ENCODE measurements around the gene TEX101.
"Not testable (repeated sequence)": the region's sequence is repeated elsewhere in the genome, so short reads cannot be mapped to it uniquely, and the experiment has no call there.

The TEX101 gene

DNA sequence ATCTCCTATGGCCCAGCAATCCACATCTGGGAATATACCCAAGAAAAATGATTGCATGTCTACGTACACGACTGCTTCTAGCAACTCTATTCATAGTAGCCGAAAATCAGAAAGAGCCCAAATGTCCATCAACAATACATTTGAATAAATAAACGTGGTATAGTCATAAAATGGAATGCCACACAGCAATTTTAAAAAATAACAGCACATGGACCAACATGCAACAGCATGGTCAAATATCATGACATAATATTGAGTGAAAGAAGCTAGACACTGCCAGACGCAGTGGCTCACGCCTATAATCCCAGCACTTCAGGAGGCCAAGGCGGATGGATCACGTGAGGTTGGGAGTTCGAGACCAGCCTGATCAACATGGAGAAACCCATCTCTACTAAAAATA is 16.3 kb downstream of the TEX101 start:
- no peaks in the 10 kb centered on the region for H3K36me3 ChIP-seq (ENCODE audit: insufficient read depth, low read length)
- no peak overlapping the region for H3K27ac ChIP-seq
- DNase-seq (ENCODE audit: low read depth, low spot score), result no peak
- TF ChIP-seq EZH2 (IDR thresholded peaks at IDR 0.05) (no peak), POLR2AphosphoS5 (IDR thresholded peaks at IDR 0.05; ENCODE audit: borderline replicate concordance, low read depth, low read length) (no peak), FOXP2 (optimal IDR thresholded peaks at IDR 0.05; ENCODE audit: control extremely low read depth, extremely low read length, insufficient read depth) (no peak)
- no peak overlapping the region for H3K9ac ChIP-seq (ENCODE audit: insufficient read length)
- no peaks in the 10 kb centered on the region for H3K9me3 ChIP-seq (ENCODE audit: low read depth, low read length)
- H3K4me3 ChIP-seq, result no peak overlapping the region

- no peak for TF ChIP-seq POLR2AphosphoS5 (IDR thresholded peaks at IDR 0.05; ENCODE audit: borderline replicate concordance, low read depth, low read length)
- no peak for TF ChIP-seq EZH2 (IDR thresholded peaks at IDR 0.05)
- Histone ChIP-seq H3K4me3 (no peak overlapping the region), H3K27ac (no peak overlapping the region), H3K9me3 (ENCODE audit: low read depth, low read length) (no peaks in the 10 kb centered on the region), H3K36me3 (ENCODE audit: insufficient read depth, low read length) (no peaks in the 10 kb centered on the region), H3K9ac (ENCODE audit: insufficient read length) (no peak overlapping the region)
- DNase-seq (ENCODE audit: low read depth, low spot score), result no peak
These were observed 18.6 kb downstream of the TEX101 start for GRCh38 chr19:43433358-43433673.

DNA sequence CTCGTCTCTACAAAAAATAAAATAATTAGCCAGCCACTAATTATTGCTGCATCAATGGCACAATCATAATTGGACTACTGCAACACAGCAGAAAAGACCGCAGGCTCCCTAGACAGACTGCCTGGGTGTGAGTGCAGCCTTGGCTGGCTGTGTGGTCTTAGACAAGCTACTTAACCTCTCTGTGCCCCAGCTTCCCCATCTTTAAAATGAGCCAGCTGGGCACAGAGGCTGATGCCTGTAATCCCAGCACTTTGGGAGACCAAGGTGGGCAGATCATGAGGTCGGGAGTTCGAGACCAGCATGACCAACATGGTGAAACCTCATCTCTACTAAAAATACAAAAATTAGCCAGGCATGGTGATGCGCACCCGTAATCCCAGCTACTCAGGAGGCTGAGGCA is 19.0 kb downstream of the TEX101 start:
- H3K36me3 ChIP-seq (ENCODE audit: insufficient read depth, low read length), result no peaks in the 10 kb centered on the region
- no peak for TF ChIP-seq EZH2 (IDR thresholded peaks at IDR 0.05)
- TF ChIP-seq FOXP2 (optimal IDR thresholded peaks at IDR 0.05; ENCODE audit: control extremely low read depth, extremely low read length, insufficient read depth), result no peak
- no peak for TF ChIP-seq POLR2AphosphoS5 (IDR thresholded peaks at IDR 0.05; ENCODE audit: borderline replicate concordance, low read depth, low read length)
- H3K27ac ChIP-seq, result no peak overlapping the region
- no peak overlapping the region for H3K9ac ChIP-seq (ENCODE audit: insufficient read length)
- DNase-seq (ENCODE audit: low read depth, low spot score), result no peak
- no peak overlapping the region for H3K4me3 ChIP-seq
- no peaks in the 10 kb centered on the region for H3K9me3 ChIP-seq (ENCODE audit: low read depth, low read length)

GRCh38 chr19:43435775-43436174 is 21.1 kb downstream of the TEX101 start:
- H3K27ac ChIP-seq, result no peak overlapping the region
- no peaks in the 10 kb centered on the region for H3K9me3 ChIP-seq (ENCODE audit: low read depth, low read length)
- H3K4me3 ChIP-seq, result no peak overlapping the region
- TF ChIP-seq EZH2 (IDR thresholded peaks at IDR 0.05) (no peak), FOXP2 (optimal IDR thresholded peaks at IDR 0.05; ENCODE audit: control extremely low read depth, extremely low read length, insufficient read depth) (no peak), POLR2AphosphoS5 (IDR thresholded peaks at IDR 0.05; ENCODE audit: borderline replicate concordance, low read depth, low read length) (no peak)
- no peak overlapping the region for H3K9ac ChIP-seq (ENCODE audit: insufficient read length)
- no peak for DNase-seq (ENCODE audit: low read depth, low spot score)
- no peaks in the 10 kb centered on the region for H3K36me3 ChIP-seq (ENCODE audit: insufficient read depth, low read length)

DNA sequence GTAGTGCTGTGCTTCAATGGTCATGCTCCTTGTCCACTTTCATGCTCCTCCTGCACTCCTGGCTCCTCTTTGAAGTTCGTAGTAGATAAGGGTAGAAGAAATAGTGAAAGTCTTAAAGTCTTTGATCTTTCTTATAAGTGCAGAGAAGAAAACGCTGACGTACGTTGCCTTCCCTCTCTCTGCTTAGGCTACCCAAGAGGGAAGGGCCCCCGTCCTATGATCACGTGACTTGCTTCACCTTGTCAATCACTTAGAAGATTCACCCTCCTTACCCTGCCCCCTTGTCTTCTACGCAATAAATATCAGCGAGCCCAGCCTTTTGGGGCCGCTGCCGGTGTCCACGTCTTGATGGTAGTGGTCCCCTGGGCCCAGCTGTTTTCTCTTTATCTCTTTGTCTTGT is 22.6 kb downstream of the TEX101 start:
- not testable (repeated sequence) for H3K36me3 ChIP-seq (ENCODE audit: insufficient read depth, low read length); DNase-seq (ENCODE audit: low read depth, low spot score); H3K4me3 ChIP-seq; H3K9ac ChIP-seq (ENCODE audit: insufficient read length); H3K27ac ChIP-seq; H3K9me3 ChIP-seq (ENCODE audit: low read depth, low read length)

DNA sequence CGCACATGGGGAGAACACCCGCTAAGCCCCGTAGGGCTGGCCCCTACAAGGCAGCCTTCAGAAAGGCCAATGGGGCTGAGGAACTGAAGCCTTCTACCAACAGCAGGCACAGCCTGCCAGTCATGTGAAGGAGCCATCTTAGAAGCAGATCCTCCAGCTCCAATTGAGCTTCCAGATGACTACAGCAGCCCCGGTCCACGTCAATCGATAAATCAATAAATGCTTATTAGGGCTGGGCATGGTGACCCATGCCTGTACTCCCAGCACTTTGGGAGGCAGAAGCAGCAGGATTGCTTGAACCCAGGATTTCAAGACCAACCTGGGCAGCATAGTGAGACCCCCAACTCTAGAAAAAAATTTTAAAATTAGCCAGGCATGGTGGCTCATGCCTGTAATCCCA is 23.0 kb downstream of the TEX101 start:
- DNase-seq (ENCODE audit: low read depth, low spot score), result no peak
- no peak overlapping the region for H3K27ac ChIP-seq
- H3K9me3 ChIP-seq (ENCODE audit: low read depth, low read length), result no peaks in the 10 kb centered on the region
- H3K36me3 ChIP-seq (ENCODE audit: insufficient read depth, low read length), result no peaks in the 10 kb centered on the region
- TF ChIP-seq EZH2 (IDR thresholded peaks at IDR 0.05) (no peak), FOXP2 (optimal IDR thresholded peaks at IDR 0.05; ENCODE audit: control extremely low read depth, extremely low read length, insufficient read depth) (no peak), POLR2AphosphoS5 (IDR thresholded peaks at IDR 0.05; ENCODE audit: borderline replicate concordance, low read depth, low read length) (no peak)
- no peak overlapping the region for H3K9ac ChIP-seq (ENCODE audit: insufficient read length)
- no peak overlapping the region for H3K4me3 ChIP-seq

DNA sequence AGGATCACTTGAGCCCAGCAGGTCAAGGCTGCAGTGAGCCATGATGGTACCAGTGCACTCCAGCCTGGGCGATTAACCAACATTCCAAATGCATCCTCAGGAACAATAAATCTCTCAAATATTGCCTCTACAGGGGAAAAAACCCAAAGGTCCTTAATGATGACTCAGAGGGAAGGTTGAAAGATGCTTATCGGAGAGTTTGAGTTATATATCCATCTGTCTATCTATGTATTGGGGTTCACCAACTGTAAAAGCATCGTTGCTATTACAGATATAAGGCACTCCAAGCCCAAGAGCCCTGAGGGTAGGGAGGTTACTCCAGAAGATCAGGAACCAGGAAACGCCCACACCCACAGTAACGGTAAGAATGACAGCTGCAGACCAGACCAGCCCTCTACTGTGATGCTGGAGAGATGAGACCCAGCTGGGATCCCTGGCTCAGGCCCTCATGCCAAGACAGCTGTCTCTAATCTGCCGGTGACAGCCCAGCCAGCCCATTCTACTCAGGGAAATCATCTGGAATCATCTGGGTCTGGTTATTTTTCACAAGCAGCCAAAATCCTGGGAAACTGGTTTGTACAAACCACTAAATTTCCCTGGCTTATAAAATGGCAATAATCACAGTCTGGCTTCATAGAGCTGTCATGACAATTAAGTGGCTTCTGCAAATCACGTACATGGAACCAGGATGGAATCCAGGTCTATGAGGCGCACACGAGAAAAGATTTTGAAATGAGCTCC is 23.8 kb downstream of the TEX101 start:
- Histone ChIP-seq H3K4me3 (no peak overlapping the region), H3K9ac (ENCODE audit: insufficient read length) (no peak overlapping the region), H3K9me3 (ENCODE audit: low read depth, low read length) (no peaks in the 10 kb centered on the region), H3K27ac (no peak overlapping the region), H3K36me3 (ENCODE audit: insufficient read depth, low read length) (no peaks in the 10 kb centered on the region)
- DNase-seq (ENCODE audit: low read depth, low spot score), result no peak
- TF ChIP-seq POLR2AphosphoS5 (IDR thresholded peaks at IDR 0.05; ENCODE audit: borderline replicate concordance, low read depth, low read length) (no peak), EZH2 (IDR thresholded peaks at IDR 0.05) (no peak), FOXP2 (optimal IDR thresholded peaks at IDR 0.05; ENCODE audit: control extremely low read depth, extremely low read length, insufficient read depth) (no peak)

DNA sequence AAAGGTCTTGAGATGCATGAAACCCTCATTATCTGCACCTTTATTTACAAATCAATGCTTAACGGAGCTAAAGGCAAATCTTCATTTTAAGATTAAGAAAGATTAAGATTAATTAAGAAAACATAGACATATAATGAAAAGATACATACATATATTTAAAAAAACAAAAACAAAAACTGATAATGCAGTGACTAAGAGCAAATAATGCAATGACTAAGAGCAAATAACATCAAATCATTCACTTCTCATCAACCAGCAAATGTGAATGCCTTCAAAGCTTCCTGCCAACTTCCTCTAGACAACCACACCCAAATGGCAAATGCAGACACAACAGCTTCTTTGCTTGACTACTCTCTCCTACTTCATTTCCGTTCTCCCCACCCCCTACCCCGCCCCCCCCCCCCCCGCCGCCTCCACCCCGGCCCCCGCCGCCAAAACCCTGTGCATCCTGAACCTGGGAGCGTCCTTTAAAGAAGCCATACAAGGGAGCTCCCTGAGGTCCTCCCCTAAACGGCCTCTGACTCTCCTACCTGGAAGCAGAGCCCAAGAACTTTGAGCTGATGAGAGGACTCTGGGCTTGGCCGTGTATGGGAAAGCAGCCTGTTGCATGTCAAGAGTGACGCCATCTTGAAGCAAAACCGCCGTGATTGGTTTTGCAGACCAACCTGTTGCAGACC is 24.5 kb downstream of the TEX101 start:
- DNase-seq (ENCODE audit: low read depth, low spot score), result no peak
- Histone ChIP-seq H3K36me3 (ENCODE audit: insufficient read depth, low read length) (no peaks in the 10 kb centered on the region), H3K9ac (ENCODE audit: insufficient read length) (no peak overlapping the region), H3K4me3 (no peak overlapping the region), H3K9me3 (ENCODE audit: low read depth, low read length) (no peaks in the 10 kb centered on the region), H3K27ac (no peak overlapping the region)
- TF ChIP-seq FOXP2 (optimal IDR thresholded peaks at IDR 0.05; ENCODE audit: control extremely low read depth, extremely low read length, insufficient read depth), result no peak
- no peak for TF ChIP-seq EZH2 (IDR thresholded peaks at IDR 0.05)
- no peak for TF ChIP-seq POLR2AphosphoS5 (IDR thresholded peaks at IDR 0.05; ENCODE audit: borderline replicate concordance, low read depth, low read length)

- Histone ChIP-seq H3K36me3 (ENCODE audit: insufficient read depth, low read length) (no peaks in the 10 kb centered on the region), H3K27ac (no peak overlapping the region), H3K4me3 (no peak overlapping the region), H3K9ac (ENCODE audit: insufficient read length) (no peak overlapping the region), H3K9me3 (ENCODE audit: low read depth, low read length) (no peaks in the 10 kb centered on the region)
- no peak for DNase-seq (ENCODE audit: low read depth, low spot score)
- TF ChIP-seq EZH2 (IDR thresholded peaks at IDR 0.05), result no peak
- no peak for TF ChIP-seq POLR2AphosphoS5 (IDR thresholded peaks at IDR 0.05; ENCODE audit: borderline replicate concordance, low read depth, low read length)
- no peak for TF ChIP-seq FOXP2 (optimal IDR thresholded peaks at IDR 0.05; ENCODE audit: control extremely low read depth, extremely low read length, insufficient read depth)
These were observed 25.0 kb downstream of the TEX101 start for GRCh38 chr19:43439709-43440063.

Measured in SK-N-MC (cell line).